ENCODE data around the gene FOS.
"Not testable (repeated sequence)": the region's sequence is repeated elsewhere in the genome, so short reads cannot be mapped to it uniquely, and the experiment has no call there.

Gene FOS

GRCh38 chr14:75277815-75278421 is 710 bp upstream of the FOS start:
- no peak for DNase-seq

- DNase-seq = peak; percentile 74
Observed at GRCh38 chr14:75279153-75279762, 630 bp downstream of the FOS start.

GRCh38 chr14:75279763-75280290 is 1.2 kb downstream of the FOS start:
- no peak for DNase-seq

GRCh38 chr14:75280291-75280830 is 1.7 kb downstream of the FOS start:
- DNase-seq = no peak

GRCh38 chr14:75280831-75281653 is 2.4 kb downstream of the FOS start:
- no peak for DNase-seq

- DNase-seq = no peak
Observed at GRCh38 chr14:75281654-75282019, 3.0 kb downstream of the FOS start.

GRCh38 chr14:75282170-75282554 is 3.5 kb downstream of the FOS start:
- DNase-seq = no peak

GRCh38 chr14:75282555-75283161 is 4.0 kb downstream of the FOS start:
- not testable (repeated sequence) for DNase-seq

GRCh38 chr14:75283162-75283832 is 4.7 kb downstream of the FOS start:
- DNase-seq = peak; percentile 66

GRCh38 chr14:75283833-75284563 is 5.4 kb downstream of the FOS start:
- peak; percentile 87 for DNase-seq

GRCh38 chr14:75285331-75285730 is 6.7 kb downstream of the FOS start:
- no peak for DNase-seq

GRCh38 chr14:75286313-75286712 is 7.7 kb downstream of the FOS start:
- no peak for DNase-seq

GRCh38 chr14:75289840-75290388 is 11.3 kb downstream of the FOS start:
- DNase-seq = no peak

- DNase-seq = no peak
Observed at GRCh38 chr14:75290851-75291250, 12.2 kb downstream of the FOS start.

- no peak for DNase-seq
Observed at GRCh38 chr14:75291331-75291730, 12.7 kb downstream of the FOS start.

GRCh38 chr14:75292101-75292563 is 13.5 kb downstream of the FOS start:
- no peak for DNase-seq

- no peak for DNase-seq
Observed at GRCh38 chr14:75292886-75293285, 14.3 kb downstream of the FOS start.

GRCh38 chr14:75293920-75294648 is 15.5 kb downstream of the FOS start:
- peak; percentile 96 for DNase-seq

GRCh38 chr14:75294649-75295033 is 16.0 kb downstream of the FOS start:
- no peak for DNase-seq

- DNase-seq = no peak
Observed at GRCh38 chr14:75295061-75295461, 16.4 kb downstream of the FOS start.
